GM23338 (cell line): ENCODE results near the gene GLS. TPM values are rescaled to one million over a fixed set of nuclear protein-coding genes. Genes with fewer than 3 reads are reported as not detected.

Source experiments
- ATAC-seq: fragments of 200-7000 bp; cut with Tn5 transposase; 3 replicates; pipeline ENCODE4 v1.9.1; 2020
- DNase-seq: peaks from one replicate; pipeline ENCODE4 v3.0.0-alpha.2; 2015; ENCODE audit warnings: low spot score
- H2AFZ ChIP-seq: fragments of 200-600 bp; sonication (generic); 2 replicates; pipeline ENCODE4 v1.8.0; 2016; ENCODE audit warnings: antibody characterized with exemption, mild to moderate bottlenecking, moderate library complexity
- H3F3A ChIP-seq: fragments of 200-600 bp; sonication (generic); replicated peaks from 2 replicates; pipeline ENCODE4 v1.8.0; 2017; ENCODE audit warnings: antibody characterized with exemption, mixed run types, low read depth
- H3K27ac ChIP-seq: fragments of 200-600 bp; sonication (generic); 2 replicates; pipeline ENCODE4 v1.6.1; 2016; ENCODE audit warnings: low read depth
- H3K27me3 ChIP-seq: fragments of 200-600 bp; sonication (generic); 2 replicates; pipeline ENCODE4 v1.8.0; 2016; ENCODE audit warnings: mild to moderate bottlenecking, mixed run types, moderate library complexity; ENCODE audit not compliant: insufficient read depth
- H3K36me3 ChIP-seq: fragments of 200-600 bp; sonication (generic); 2 replicates; pipeline ENCODE4 v1.8.0; 2016; ENCODE audit warnings: mild to moderate bottlenecking; ENCODE audit not compliant: insufficient read depth
- H3K4me1 ChIP-seq: fragments of 200-600 bp; sonication (generic); 2 replicates; pipeline ENCODE4 v1.8.0; 2016; ENCODE audit warnings: mild to moderate bottlenecking, moderate library complexity; ENCODE audit not compliant: insufficient read depth
- H3K4me2 ChIP-seq: fragments of 200-600 bp; sonication (generic); 2 replicates; pipeline ENCODE4 v1.7.1; 2017; ENCODE audit warnings: mixed run types
- H3K4me3 ChIP-seq: fragments of 200-600 bp; sonication (generic); 2 replicates; pipeline ENCODE4 v1.6.1; 2016; ENCODE audit warnings: mixed run types
- H3K79me2 ChIP-seq: fragments of 200-600 bp; sonication (generic); replicated peaks from 2 replicates; pipeline ENCODE4 v1.8.0; 2017; ENCODE audit warnings: mild to moderate bottlenecking; ENCODE audit not compliant: insufficient read depth
- H3K9me2 ChIP-seq: fragments of 200-600 bp; sonication (generic); 2 replicates; pipeline ENCODE4 v1.8.0; 2017; ENCODE audit not compliant: insufficient read depth
- H4K20me1 ChIP-seq: fragments of 200-600 bp; sonication (generic); replicated peaks from 2 replicates; pipeline ENCODE4 v1.8.0; 2017; ENCODE audit warnings: mild to moderate bottlenecking; ENCODE audit not compliant: insufficient read depth
- H3K27ac Mint-ChIP-seq: 2 replicates; pipeline ENCODE4 v1.8.0; 2020; ENCODE audit warnings: inconsistent platforms, mild to moderate bottlenecking, moderate library complexity, mixed read lengths
- H3K27me3 Mint-ChIP-seq: 3 replicates; pipeline ENCODE4 v1.8.0; 2022; ENCODE audit warnings: low read depth, mild to moderate bottlenecking, moderate library complexity, mixed read lengths, inconsistent platforms; ENCODE audit not compliant: insufficient read depth, poor library complexity
- H3K36me3 Mint-ChIP-seq: 3 replicates; pipeline ENCODE4 v1.8.0; 2021; ENCODE audit warnings: low read depth, mild to moderate bottlenecking, inconsistent platforms, moderate library complexity, mixed read lengths
- H3K4me1 Mint-ChIP-seq: 3 replicates; pipeline ENCODE4 v1.8.0; 2020; ENCODE audit warnings: mild to moderate bottlenecking, inconsistent platforms, mixed read lengths
- H3K4me3 Mint-ChIP-seq: 3 replicates; pipeline ENCODE4 v1.8.0; 2021; ENCODE audit warnings: moderate library complexity, mild to moderate bottlenecking, inconsistent platforms, mixed read lengths
- H3K9me3 Mint-ChIP-seq: 3 replicates; pipeline ENCODE4 v1.8.0; 2020; ENCODE audit warnings: moderate library complexity, mild to moderate bottlenecking, inconsistent platforms, mixed read lengths
- CREB1 ChIP-seq: fragments of 250-450 bp; sonication (Bioruptor Pico); IDR thresholded peaks from 2 replicates; pipeline ENCODE4 v1.5.0; 2020; ENCODE audit warnings: low read depth, mild to moderate bottlenecking, moderate library complexity
- CTCF ChIP-seq, 2 experiments: fragments of 200-600 bp in 1 of 2; sonication (generic) in 1 of 2; conservative IDR thresholded peaks; 2 replicates each; pipeline versions ENCODE4 v1.5.1 to v1.6.1; 2016 to 2017; ENCODE audit warnings: antibody characterized with exemption in 2 of 2, low read depth in 2 of 2, mild to moderate bottlenecking in 2 of 2, moderate library complexity in 1 of 2
- ETS1 ChIP-seq: IDR thresholded peaks from 2 replicates; pipeline ENCODE4 v1.6.1; 2016; ENCODE audit warnings: antibody characterized with exemption
- EZH2 ChIP-seq: fragments of 200-600 bp; sonication (generic); IDR thresholded peaks from one replicate; pipeline ENCODE4 v1.8.0; 2017; ENCODE audit warnings: antibody characterized with exemption, mild to moderate bottlenecking, low read depth; ENCODE audit not compliant: unreplicated experiment
- EZH2phosphoT487 ChIP-seq: fragments of 200-600 bp; sonication (generic); IDR thresholded peaks from one replicate; pipeline ENCODE4 v1.8.1; 2018; ENCODE audit warnings: antibody characterized with exemption; ENCODE audit not compliant: unreplicated experiment
- JUNB ChIP-seq: IDR thresholded peaks from one replicate; pipeline ENCODE4 v1.6.1; 2016; ENCODE audit warnings: antibody characterized with exemption; ENCODE audit not compliant: unreplicated experiment
- NANOG ChIP-seq: IDR thresholded peaks from 2 replicates; pipeline ENCODE4 v1.6.1; 2016; ENCODE audit warnings: antibody characterized with exemption, borderline replicate concordance
- POLR2AphosphoS5 ChIP-seq: IDR thresholded peaks from 2 replicates; pipeline ENCODE4 v1.6.1; 2016; ENCODE audit warnings: antibody characterized with exemption, low read depth
- REST ChIP-seq: IDR thresholded peaks from one replicate; pipeline ENCODE4 v1.6.1; 2018; ENCODE audit warnings: antibody characterized with exemption; ENCODE audit not compliant: unreplicated experiment
- STAT1 ChIP-seq: IDR thresholded peaks from one replicate; pipeline ENCODE4 v1.6.1; 2016; ENCODE audit warnings: antibody characterized with exemption; ENCODE audit not compliant: unreplicated experiment
- ZNF114 ChIP-seq: fragments of 250-450 bp; sonication (Bioruptor Pico); IDR thresholded peaks from 2 replicates; pipeline ENCODE4 v1.5.0; 2020; ENCODE audit warnings: mild to moderate bottlenecking, moderate library complexity
- ZNF331 ChIP-seq: fragments of 250-450 bp; sonication (Bioruptor Pico); IDR thresholded peaks from 2 replicates; pipeline ENCODE4 v1.5.0; 2020; ENCODE audit warnings: low read depth, mild to moderate bottlenecking, moderate library complexity
- ZNF462 ChIP-seq: fragments of 250-450 bp; sonication (Bioruptor Pico); IDR thresholded peaks from 2 replicates; pipeline ENCODE4 v1.5.0; 2020; ENCODE audit warnings: mild to moderate bottlenecking, moderate library complexity
- polyA plus RNA-seq: library from polyadenylated mRNA; unstranded; fragments of >200 nt; fragmentation: Nextera tagmentation; extraction: Ambion mirVana; gene quantifications from 2 replicates; pipeline ENCODE4 v1.2.1, GENCODE V29; 2016
- total RNA-seq: library from RNA; depleted of rRNA; stranded (reverse); fragments of >200 nt; shearing (Covaris generic); gene quantifications from 2 replicates; pipeline ENCODE4 v1.2.3, GENCODE V29; 2014

Gene GLS
- total and polyA plus RNA-seq, 2 experiments from 2014 or later: 38.1 to 172 TPM

GRCh38 chr2:190984595-190984994 lies 104.0 kb downstream of the GLS start:
- DNase-seq (no peak), ATAC-seq (no peak)
- TF ChIP-seq REST (no peak), STAT1 (no peak), JUNB (no peak), ZNF114 (CRISPR knock-in tag) (no peak), ETS1 (no peak), POLR2AphosphoS5 (no peak), CREB1 (CRISPR knock-in tag) (no peak), EZH2 (no peak), ZNF331 (CRISPR knock-in tag) (no peak), NANOG (no peak), ZNF462 (no peak), EZH2phosphoT487 (no peak), CTCF (conservative IDR thresholded peaks at IDR 0.05; ENCODE audit: low read depth in 2 of 2) (no peak)
- H3K27ac ChIP-seq: no peak overlapping the region
- no peaks in the 10 kb centered on the region for H3K79me2 ChIP-seq
- no peaks in the 10 kb centered on the region for H3K4me1 ChIP-seq
- no peak overlapping the region for H3K4me3 Mint-ChIP-seq
- H3K36me3 Mint-ChIP-seq: peaks cover 91% of the 10 kb centered on the region
- no peaks in the 10 kb centered on the region for H3K9me3 Mint-ChIP-seq
- no peak overlapping the region for H3K27ac Mint-ChIP-seq
- no peaks in the 10 kb centered on the region; the same call in 2 of the 3 replicates for H3K4me1 Mint-ChIP-seq
- H2AFZ ChIP-seq: no peak overlapping the region
- H4K20me1 ChIP-seq: no peaks in the 10 kb centered on the region; the same call in 1 of the 2 replicates
- no peak overlapping the region for H3K4me2 ChIP-seq
- H3K9me2 ChIP-seq: no peaks in the 10 kb centered on the region
- no peaks in the 10 kb centered on the region for H3K27me3 ChIP-seq
- peaks cover 5% of the 10 kb centered on the region for H3K27me3 Mint-ChIP-seq
- peaks cover 50% of the 10 kb centered on the region for H3K36me3 ChIP-seq
- no peak overlapping the region for H3K4me3 ChIP-seq
- H3F3A ChIP-seq: no peaks in the 10 kb centered on the region
